ENCODE data around the gene IL6R. TPM values are rescaled to one million over a fixed set of nuclear protein-coding genes. Genes with fewer than 3 reads are reported as not detected.

The IL6R gene
- total RNA-seq, 2 donors from 2014 or later, result 11.8 to 21.8 TPM

- H3K27ac ChIP-seq, result peak overlapping the region; percentile 94 to 96
- no peaks in the 10 kb centered on the region for H3K27me3 ChIP-seq
- H3K9me3 ChIP-seq, result no peaks in the 10 kb centered on the region
- H3K36me3 ChIP-seq, result no peaks in the 10 kb centered on the region
- H3K4me3 ChIP-seq, result no peak overlapping the region
- no peak for TF ChIP-seq CTCF (IDR thresholded peaks at IDR 0.05)
- H3K4me1 ChIP-seq, result peaks cover 0 to 68% of the 10 kb centered on the region in 2 donors
- DNase-seq (ENCODE audit: low spot score), result no peak
Observed at GRCh38 chr1:154416471-154417337, 11.6 kb downstream of the IL6R start.

GRCh38 chr1:154417338-154417608, 12.1 kb downstream of the IL6R start:
- Histone ChIP-seq H3K4me1 (peaks cover 0 to 74% of the 10 kb centered on the region in 2 donors), H3K36me3 (no peaks in the 10 kb centered on the region), H3K4me3 (no peak overlapping the region), H3K9me3 (no peaks in the 10 kb centered on the region), H3K27me3 (no peaks in the 10 kb centered on the region), H3K27ac (peak overlapping the region; percentile 94 to 96)
- TF ChIP-seq CTCF (IDR thresholded peaks at IDR 0.05), result no peak
- DNase-seq (ENCODE audit: low spot score), result no peak

GRCh38 chr1:154418062-154418921, 13.1 kb downstream of the IL6R start:
- no peaks in the 10 kb centered on the region for H3K27me3 ChIP-seq
- no peak for TF ChIP-seq CTCF (IDR thresholded peaks at IDR 0.05)
- H3K36me3 ChIP-seq, result no peaks in the 10 kb centered on the region
- H3K9me3 ChIP-seq, result no peaks in the 10 kb centered on the region
- H3K4me1 ChIP-seq, result peaks cover 0 to 84% of the 10 kb centered on the region in 2 donors
- no peak for DNase-seq (ENCODE audit: low spot score)
- no peak overlapping the region for H3K4me3 ChIP-seq
- H3K27ac ChIP-seq, result peak overlapping the region; percentile 94 to 96

- no peak overlapping the region for H3K4me3 ChIP-seq
- DNase-seq (ENCODE audit: low spot score), result no peak
- H3K4me1 ChIP-seq, result peaks cover 0 to 92% of the 10 kb centered on the region in 2 donors
- no peaks in the 10 kb centered on the region for H3K27me3 ChIP-seq
- no peaks in the 10 kb centered on the region for H3K36me3 ChIP-seq
- H3K27ac ChIP-seq, result peak overlapping the region; percentile 94 to 96
- TF ChIP-seq CTCF (IDR thresholded peaks at IDR 0.05), result no peak
- no peaks in the 10 kb centered on the region for H3K9me3 ChIP-seq
Observed at GRCh38 chr1:154418923-154419619, 13.9 kb downstream of the IL6R start.

GRCh38 chr1:154419620-154420571, 14.8 kb downstream of the IL6R start:
- DNase-seq (ENCODE audit: low spot score), result peak; percentile 97
- Histone ChIP-seq H3K4me3 (no peak overlapping the region), H3K36me3 (no peaks in the 10 kb centered on the region), H3K27me3 (no peaks in the 10 kb centered on the region), H3K9me3 (no peaks in the 10 kb centered on the region), H3K4me1 (peaks cover 0 to 92% of the 10 kb centered on the region in 2 donors), H3K27ac (peak overlapping the region; percentile 94 to 96)
- no peak for TF ChIP-seq CTCF (IDR thresholded peaks at IDR 0.05)

All from right atrium auricular region (tissue), 2 donors.